HEK293 (cell line): ENCODE measurements around the gene CCDC167.

Source experiments
- CTCF ChIA-PET: fragments of 350-600 bp; formaldehyde crosslinking; extraction: SDS; loops from one replicate; lab custom pipeline; 2021; ENCODE audit warnings: antibody characterized with exemption; lab: Yijun Ruan, JAX
- POLR2A ChIA-PET: fragments of 300-600 bp; formaldehyde crosslinking; extraction: SDS; loops from one replicate; lab custom pipeline; 2020; ENCODE audit warnings: antibody characterized with exemption, inconsistent platforms; lab: Yijun Ruan, JAX
- H3K27ac ChIP-seq: fragments of 200-500 bp; sonication (Bioruptor generic); 2 replicates; pipeline ENCODE4 v1.5.1; 2014; ENCODE audit warnings: low read depth, low read length, control low read depth, inconsistent platforms; ENCODE audit errors: extremely low read depth
- H3K36me3 ChIP-seq, 2 experiments: fragments of 200-500 bp in 1 of 2; sonication (Bioruptor generic) in 1 of 2; 1 replicate in 1 of 2; 2 replicates in 1 of 2; pipeline ENCODE4 v1.5.1; 2014 to 2017; ENCODE audit warnings: inconsistent platforms in 2 of 2, low read length in 2 of 2; ENCODE audit not compliant: control insufficient read depth in 2 of 2, insufficient read depth in 1 of 2
- H3K4me1 ChIP-seq: fragments of 200-500 bp; sonication (Bioruptor generic); 2 replicates; pipeline ENCODE4 v1.5.1; 2014; ENCODE audit warnings: mild to moderate bottlenecking, low read length, inconsistent platforms; ENCODE audit not compliant: control insufficient read depth, insufficient read depth
- H3K4me3 ChIP-seq: 2 replicates; pipeline ENCODE4 v1.5.1; 2011; ENCODE audit warnings: low read depth, mild to moderate bottlenecking, control low read depth, low read length, moderate library complexity
- H3K9me3 ChIP-seq: fragments of 200-500 bp; sonication (Bioruptor generic); 2 replicates; pipeline ENCODE4 v1.5.1; 2014; ENCODE audit warnings: low read depth, low read length, inconsistent platforms; ENCODE audit not compliant: control insufficient read depth, insufficient read depth
- HOXA7 ChIP-seq: sonication (generic); formaldehyde crosslinking; IDR thresholded peaks from 2 replicates; pipeline ENCODE4 v1.8.1; 2022; ENCODE audit warnings: missing genetic modification reagents, borderline replicate concordance
- KLF1 ChIP-seq: fragments of 450-650 bp; formaldehyde crosslinking; IDR thresholded peaks from 2 replicates; pipeline ENCODE4 v1.5.1; 2016; ENCODE audit warnings: missing biosample characterization, missing genetic modification characterization
- MZF1 ChIP-seq: fragments of 450-650 bp; formaldehyde crosslinking; IDR thresholded peaks from 2 replicates; pipeline ENCODE4 v1.5.1; 2017; ENCODE audit warnings: missing biosample characterization, missing genetic modification characterization, borderline replicate concordance
- WT1 ChIP-seq: fragments of 450-650 bp; formaldehyde crosslinking; IDR thresholded peaks from 2 replicates; pipeline ENCODE4 v1.5.1; 2016; ENCODE audit warnings: missing biosample characterization, missing genetic modification characterization
- YY2 ChIP-seq: fragments of 450-650 bp; formaldehyde crosslinking; IDR thresholded peaks from 2 replicates; pipeline ENCODE4 v1.5.1; 2016; ENCODE audit warnings: missing biosample characterization, missing genetic modification characterization
- ZFP3 ChIP-seq: fragments of 450-650 bp; formaldehyde crosslinking; IDR thresholded peaks from 2 replicates; pipeline ENCODE4 v1.5.1; 2016; ENCODE audit warnings: low read depth, missing biosample characterization, missing genetic modification characterization
- ZFP37 ChIP-seq: fragments of 450-650 bp; formaldehyde crosslinking; IDR thresholded peaks from 2 replicates; pipeline ENCODE4 v1.5.1; 2016; ENCODE audit warnings: missing biosample characterization, missing genetic modification characterization
- ZNF112 ChIP-seq: fragments of 450-650 bp; formaldehyde crosslinking; IDR thresholded peaks from 2 replicates; pipeline ENCODE4 v1.5.0; 2017; ENCODE audit warnings: missing biosample characterization, missing genetic modification characterization
- ZNF121 ChIP-seq: fragments of 450-650 bp; formaldehyde crosslinking; IDR thresholded peaks from 2 replicates; pipeline ENCODE4 v1.5.1; 2016; ENCODE audit warnings: missing biosample characterization, missing genetic modification characterization
- ZNF223 ChIP-seq: fragments of 450-650 bp; formaldehyde crosslinking; IDR thresholded peaks from 2 replicates; pipeline ENCODE4 v1.5.1; 2016; ENCODE audit warnings: missing biosample characterization, missing genetic modification characterization
- ZNF292 ChIP-seq: fragments of 450-650 bp; formaldehyde crosslinking; IDR thresholded peaks from 2 replicates; pipeline ENCODE4 v1.5.1; 2016; ENCODE audit warnings: low read depth, missing biosample characterization, missing genetic modification characterization, borderline replicate concordance
- ZNF324 ChIP-seq: fragments of 450-650 bp; formaldehyde crosslinking; IDR thresholded peaks from 2 replicates; pipeline ENCODE4 v1.5.1; 2016; ENCODE audit warnings: missing biosample characterization, missing genetic modification characterization
- ZNF335 ChIP-seq: fragments of 450-650 bp; formaldehyde crosslinking; conservative IDR thresholded peaks from 2 replicates; pipeline ENCODE4 v1.5.1; 2016; ENCODE audit warnings: missing biosample characterization, missing genetic modification characterization
- ZNF366 ChIP-seq: fragments of 450-650 bp; formaldehyde crosslinking; conservative IDR thresholded peaks from 2 replicates; pipeline ENCODE4 v1.5.1; 2016; ENCODE audit warnings: missing biosample characterization, missing genetic modification characterization
- ZNF426 ChIP-seq: fragments of 450-650 bp; formaldehyde crosslinking; IDR thresholded peaks from 2 replicates; pipeline ENCODE4 v1.5.1; 2017; ENCODE audit warnings: missing biosample characterization, missing genetic modification characterization, mild to moderate bottlenecking, inconsistent platforms, moderate library complexity
- ZNF621 ChIP-seq: fragments of 450-650 bp; formaldehyde crosslinking; IDR thresholded peaks from 2 replicates; pipeline ENCODE4 v1.5.1; 2017; ENCODE audit warnings: missing biosample characterization, missing genetic modification characterization
- ZNF747 ChIP-seq: fragments of 450-650 bp; formaldehyde crosslinking; IDR thresholded peaks from 2 replicates; pipeline ENCODE4 v1.5.1; 2016; ENCODE audit warnings: missing biosample characterization, missing genetic modification characterization
- ZNF843 ChIP-seq: fragments of 450-650 bp; formaldehyde crosslinking; IDR thresholded peaks from 2 replicates; pipeline ENCODE4 v1.5.1; 2016; ENCODE audit warnings: missing biosample characterization, missing genetic modification characterization
- TF ChIP-seq, protein P1 (sequence below): fragments of 450-650 bp; formaldehyde crosslinking; IDR thresholded peaks from 2 replicates; pipeline ENCODE4 v1.5.1; 2016; ENCODE audit warnings: missing biosample characterization, missing genetic modification characterization
- TF ChIP-seq, protein P2 (sequence below): IDR thresholded peaks from 2 replicates; pipeline ENCODE4 v1.6.1; 2011; ENCODE audit warnings: mild to moderate bottlenecking, low read depth, low read length, borderline replicate concordance

Gene CCDC167

DNA sequence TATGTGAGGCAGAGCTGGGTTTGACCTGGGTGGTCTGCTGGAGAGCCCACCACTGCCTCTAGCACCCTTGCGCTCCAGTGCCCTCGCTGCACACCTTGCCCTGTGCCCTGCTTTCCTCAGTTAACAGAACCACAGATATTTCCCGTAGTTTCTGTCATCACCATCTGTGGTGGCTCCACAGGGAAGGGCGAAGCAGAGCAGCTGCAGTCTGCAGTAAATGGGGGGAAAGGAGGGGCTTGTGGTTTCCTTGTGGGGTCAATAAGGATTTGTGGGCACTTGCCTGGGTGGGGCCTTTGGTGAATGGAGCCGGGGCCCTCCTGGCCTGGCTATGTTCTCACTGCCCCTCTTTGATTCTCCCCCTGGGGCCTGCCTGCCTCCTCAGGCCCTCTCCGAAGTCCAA lies 21.2 kb upstream of the CCDC167 start (continued):
- TF ChIP-seq KLF1 (tag by site-specific recombination) (no peak), ZFP3 (tag by site-specific recombination) (no peak), HOXA7 (no peak), ZNF112 (no peak), ZNF335 (no peak)
- TF ChIP-seq, protein P1, sequence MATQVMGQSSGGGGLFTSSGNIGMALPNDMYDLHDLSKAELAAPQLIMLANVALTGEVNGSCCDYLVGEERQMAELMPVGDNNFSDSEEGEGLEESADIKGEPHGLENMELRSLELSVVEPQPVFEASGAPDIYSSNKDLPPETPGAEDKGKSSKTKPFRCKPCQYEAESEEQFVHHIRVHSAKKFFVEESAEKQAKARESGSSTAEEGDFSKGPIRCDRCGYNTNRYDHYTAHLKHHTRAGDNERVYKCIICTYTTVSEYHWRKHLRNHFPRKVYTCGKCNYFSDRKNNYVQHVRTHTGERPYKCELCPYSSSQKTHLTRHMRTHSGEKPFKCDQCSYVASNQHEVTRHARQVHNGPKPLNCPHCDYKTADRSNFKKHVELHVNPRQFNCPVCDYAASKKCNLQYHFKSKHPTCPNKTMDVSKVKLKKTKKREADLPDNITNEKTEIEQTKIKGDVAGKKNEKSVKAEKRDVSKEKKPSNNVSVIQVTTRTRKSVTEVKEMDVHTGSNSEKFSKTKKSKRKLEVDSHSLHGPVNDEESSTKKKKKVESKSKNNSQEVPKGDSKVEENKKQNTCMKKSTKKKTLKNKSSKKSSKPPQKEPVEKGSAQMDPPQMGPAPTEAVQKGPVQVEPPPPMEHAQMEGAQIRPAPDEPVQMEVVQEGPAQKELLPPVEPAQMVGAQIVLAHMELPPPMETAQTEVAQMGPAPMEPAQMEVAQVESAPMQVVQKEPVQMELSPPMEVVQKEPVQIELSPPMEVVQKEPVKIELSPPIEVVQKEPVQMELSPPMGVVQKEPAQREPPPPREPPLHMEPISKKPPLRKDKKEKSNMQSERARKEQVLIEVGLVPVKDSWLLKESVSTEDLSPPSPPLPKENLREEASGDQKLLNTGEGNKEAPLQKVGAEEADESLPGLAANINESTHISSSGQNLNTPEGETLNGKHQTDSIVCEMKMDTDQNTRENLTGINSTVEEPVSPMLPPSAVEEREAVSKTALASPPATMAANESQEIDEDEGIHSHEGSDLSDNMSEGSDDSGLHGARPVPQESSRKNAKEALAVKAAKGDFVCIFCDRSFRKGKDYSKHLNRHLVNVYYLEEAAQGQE (tag by site-specific recombination): no peak

DNA sequence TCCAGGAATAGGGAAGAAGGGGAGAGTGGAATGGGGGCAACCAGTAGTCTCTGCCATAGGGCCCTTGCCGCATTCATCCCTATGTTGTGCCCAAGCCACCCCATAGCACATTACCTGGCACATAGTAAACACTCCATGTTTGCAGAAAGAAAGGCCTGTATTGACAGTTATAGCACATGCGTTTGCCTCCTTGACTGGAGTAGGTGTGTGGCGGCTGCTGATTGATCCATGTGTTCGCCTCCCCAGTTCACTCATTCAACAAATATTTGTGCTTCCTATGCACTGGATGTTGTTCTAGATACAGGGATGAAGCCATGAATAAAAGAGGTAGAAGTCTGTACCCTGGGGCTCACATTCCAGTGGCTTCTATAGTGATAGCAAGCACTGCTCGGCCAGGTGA lies 19.8 kb upstream of the CCDC167 start:
- peaks cover 11% of the 10 kb centered on the region for H3K4me1 ChIP-seq
- no peak for TF ChIP-seq ZNF292
- TF ChIP-seq, all 188 proteins: peak for 0
- no peaks in the 10 kb centered on the region for H3K36me3 ChIP-seq
- ChIA-PET CTCF (interaction anchor here (0.5 kb wide), 1 partner anchor 1200 kb away, joined by 3 read pairs; no protein-coding TSS in a partner anchor), POLR2A (no interaction called here)
- H3K4me3 ChIP-seq: no peak overlapping the region
- H3K9me3 ChIP-seq: no peaks in the 10 kb centered on the region
- no peak overlapping the region for H3K27ac ChIP-seq

DNA sequence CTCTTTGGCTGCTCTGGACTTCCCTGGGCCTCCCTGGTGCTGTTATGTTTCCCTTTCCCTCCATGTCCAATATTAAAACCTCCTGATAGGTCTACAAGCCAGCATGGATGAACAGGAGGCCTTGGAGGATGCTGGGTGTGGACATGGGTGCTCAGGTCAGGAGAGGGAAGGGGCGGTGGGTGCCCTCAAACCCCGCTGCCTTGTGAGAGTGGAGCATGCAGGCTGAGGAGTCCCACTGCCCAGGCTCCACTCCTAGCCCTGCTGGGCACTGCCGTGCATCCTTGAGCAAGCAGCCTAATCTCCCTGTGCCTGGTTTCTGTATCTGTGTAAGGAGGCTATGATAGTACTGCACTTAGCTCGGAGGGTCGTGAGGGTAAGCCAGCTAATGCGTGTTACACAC lies 18.4 kb upstream of the CCDC167 start:
- TF ChIP-seq, protein P2, sequence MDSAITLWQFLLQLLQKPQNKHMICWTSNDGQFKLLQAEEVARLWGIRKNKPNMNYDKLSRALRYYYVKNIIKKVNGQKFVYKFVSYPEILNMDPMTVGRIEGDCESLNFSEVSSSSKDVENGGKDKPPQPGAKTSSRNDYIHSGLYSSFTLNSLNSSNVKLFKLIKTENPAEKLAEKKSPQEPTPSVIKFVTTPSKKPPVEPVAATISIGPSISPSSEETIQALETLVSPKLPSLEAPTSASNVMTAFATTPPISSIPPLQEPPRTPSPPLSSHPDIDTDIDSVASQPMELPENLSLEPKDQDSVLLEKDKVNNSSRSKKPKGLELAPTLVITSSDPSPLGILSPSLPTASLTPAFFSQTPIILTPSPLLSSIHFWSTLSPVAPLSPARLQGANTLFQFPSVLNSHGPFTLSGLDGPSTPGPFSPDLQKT: no peak
- TF ChIP-seq ZNF747 (tag by site-specific recombination) (no peak), ZFP3 (tag by site-specific recombination) (no peak), ZNF223 (tag by site-specific recombination) (no peak), ZNF621 (tag by site-specific recombination) (no peak), MZF1 (tag by site-specific recombination) (no peak), YY2 (no peak), ZNF366 (tag by site-specific recombination) (no peak), WT1 (tag by site-specific recombination) (no peak), ZNF843 (tag by site-specific recombination) (no peak), ZNF324 (tag by site-specific recombination) (no peak), ZFP37 (tag by site-specific recombination) (no peak), ZNF121 (tag by site-specific recombination) (no peak), ZNF426 (tag by site-specific recombination) (no peak)
- H3K4me1 ChIP-seq: peaks cover 11% of the 10 kb centered on the region
- no peaks in the 10 kb centered on the region for H3K9me3 ChIP-seq
- H3K36me3 ChIP-seq: no peaks in the 10 kb centered on the region
- ChIA-PET POLR2A (no interaction called here), CTCF (interaction anchor here (0.7 kb wide), 1 partner anchor 500 kb away, joined by 3 read pairs; no protein-coding TSS in a partner anchor)
- no peak overlapping the region for H3K27ac ChIP-seq
- no peak overlapping the region for H3K4me3 ChIP-seq
